KG1 (cell line): ENCODE results near the gene OPHN1.

Experiments used
- DNase-seq: peaks from one replicate; lab custom pipeline; 2025; lab: John Stamatoyannopoulos, UW

Gene OPHN1

GRCh38 chrX:68249401-68249831 is 183.9 kb downstream of the OPHN1 start:
- DNase-seq: no peak

DNA sequence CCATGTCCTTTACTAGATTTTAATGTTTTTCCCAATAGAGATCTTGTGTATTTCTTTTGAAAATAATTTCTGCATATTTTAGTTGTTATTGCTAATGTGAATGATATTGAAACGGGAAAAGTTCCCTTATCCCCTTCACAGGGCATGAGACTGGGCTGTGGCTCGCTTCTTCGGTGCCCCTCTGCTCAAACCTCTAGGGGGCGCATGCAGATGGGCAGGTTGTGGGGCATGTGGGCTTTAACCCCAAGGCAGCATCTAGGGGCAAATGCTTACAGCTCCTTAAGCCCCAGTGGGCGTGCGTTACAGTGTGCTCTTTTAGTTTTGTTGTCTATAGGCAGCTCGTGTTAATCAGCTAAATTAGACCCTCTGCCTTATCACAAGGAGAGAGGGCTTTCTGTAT is 194.7 kb downstream of the OPHN1 start:
- no peak for DNase-seq

- no peak for DNase-seq
Measured at GRCh38 chrX:68234171-68234910, 199.0 kb downstream of the OPHN1 start.

DNA sequence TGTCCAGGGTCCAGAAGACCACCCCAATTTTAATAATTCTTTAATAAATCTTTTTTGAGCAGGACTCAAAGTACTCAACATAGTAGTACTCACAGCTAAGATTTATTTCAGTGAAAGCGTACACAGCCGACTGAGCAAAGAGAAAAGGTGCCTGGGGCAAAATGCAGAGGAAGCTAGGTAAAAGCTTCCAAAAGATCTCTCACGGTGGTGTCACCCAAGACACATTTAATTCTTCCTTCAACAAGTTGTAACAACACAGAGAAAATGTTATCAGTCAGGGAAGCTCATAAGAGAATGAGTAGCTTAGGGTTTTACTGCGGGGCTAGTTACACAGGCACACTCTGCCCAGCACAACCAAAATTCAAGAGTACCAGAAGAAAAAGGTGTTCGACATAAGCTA is 201.1 kb downstream of the OPHN1 start:
- no peak for DNase-seq

- DNase-seq: no peak
Measured at GRCh38 chrX:68209008-68209407, 224.3 kb downstream of the OPHN1 start.

- no peak for DNase-seq
Measured at GRCh38 chrX:68204521-68205038, 228.7 kb downstream of the OPHN1 start.

DNA sequence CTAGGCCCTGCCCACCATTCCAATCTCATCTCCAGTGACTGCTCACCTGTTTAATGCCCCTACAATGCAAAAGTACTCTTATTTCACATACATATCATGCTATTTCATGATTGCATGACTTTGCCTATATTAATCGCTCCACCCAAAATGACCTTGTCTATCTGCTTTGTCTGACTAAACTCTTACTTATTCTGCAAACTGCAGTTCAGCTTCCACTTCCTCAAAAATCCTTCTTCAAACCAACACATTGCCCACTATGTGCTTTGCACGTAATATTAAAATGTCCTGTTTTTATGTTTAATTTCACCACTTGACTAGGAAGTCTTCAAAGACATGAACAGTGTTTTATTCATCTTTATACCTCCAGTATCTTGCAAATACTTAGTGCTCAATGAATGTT is 229.6 kb downstream of the OPHN1 start:
- DNase-seq: no peak

DNA sequence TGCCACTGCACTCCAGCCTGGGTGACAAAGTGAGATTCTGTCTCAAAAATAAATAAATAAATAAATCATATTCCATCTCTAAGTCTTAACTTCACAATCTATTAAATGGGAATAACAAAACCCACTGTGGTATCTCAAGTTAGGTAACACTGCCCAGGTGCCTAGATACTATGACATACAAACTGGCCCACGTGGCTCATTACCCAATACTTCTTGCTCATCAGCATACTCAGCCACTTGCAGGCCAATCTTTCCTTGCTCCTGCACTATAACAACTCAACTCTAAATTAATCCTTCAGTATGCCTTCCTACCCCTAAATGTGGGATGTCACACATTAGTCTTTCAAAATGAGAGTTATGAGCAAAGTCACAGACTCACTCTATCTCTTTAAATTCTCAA is 230.1 kb downstream of the OPHN1 start:
- DNase-seq: no peak

DNA sequence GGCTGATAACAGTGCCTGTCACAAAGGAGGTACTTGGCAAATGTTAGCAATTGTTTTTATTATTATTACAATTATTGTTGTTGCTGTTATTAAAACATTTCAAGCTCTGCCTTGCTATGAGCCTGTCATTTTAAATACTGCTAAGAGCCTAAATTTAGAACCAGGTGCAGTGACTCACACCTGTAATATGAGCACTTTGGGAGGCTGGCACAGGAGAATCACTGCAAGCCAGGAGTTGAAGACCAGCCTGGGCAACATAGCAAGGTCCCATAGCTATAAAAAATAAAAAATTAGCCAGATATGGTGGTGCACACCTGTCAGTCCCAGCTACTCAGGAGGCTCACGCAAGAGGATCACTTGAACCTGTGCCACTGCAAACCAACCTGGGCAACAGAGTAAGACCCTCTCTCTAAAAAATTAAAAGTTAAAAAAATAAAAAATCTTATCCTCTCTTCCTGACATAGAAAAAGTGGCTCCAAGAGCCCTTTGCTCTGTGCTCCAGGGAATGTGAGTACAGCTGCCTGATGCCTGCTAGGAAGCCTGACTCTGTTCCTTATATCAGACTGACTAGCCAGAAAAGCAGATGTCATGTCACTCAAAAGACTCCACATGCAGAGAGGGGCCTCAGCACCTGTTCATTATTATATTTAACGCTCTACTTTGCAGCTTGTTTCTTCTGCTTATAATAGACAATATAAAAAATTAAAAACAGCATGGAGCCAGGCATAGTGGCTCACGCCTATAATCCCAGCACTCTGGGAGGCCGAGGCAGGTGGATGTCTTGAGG is 234.0 kb downstream of the OPHN1 start:
- DNase-seq: no peak

- DNase-seq: no peak
Measured at GRCh38 chrX:68196939-68197791, 236.1 kb downstream of the OPHN1 start.

DNA sequence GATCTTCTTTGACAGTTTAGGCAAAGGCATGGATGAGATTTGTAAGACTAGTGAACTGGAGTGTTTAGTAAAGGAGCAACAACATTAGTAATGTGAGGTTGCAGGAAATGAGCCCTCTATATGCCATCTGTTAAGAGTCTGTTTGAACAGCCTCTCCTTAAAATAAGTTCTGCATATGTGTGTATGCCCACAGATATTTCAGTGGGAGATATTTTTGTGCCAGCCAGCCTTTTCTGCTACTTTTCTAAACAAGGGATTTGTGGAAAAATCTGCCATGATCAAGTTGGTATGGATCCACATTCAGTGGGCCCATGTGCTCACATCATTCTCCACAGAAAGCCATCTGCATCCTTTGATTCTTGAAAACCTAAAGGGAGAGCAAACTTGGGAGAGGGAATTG is 237.7 kb downstream of the OPHN1 start:
- no peak for DNase-seq

- no peak for DNase-seq
Measured at GRCh38 chrX:68193786-68194185, 239.5 kb downstream of the OPHN1 start.

GRCh38 chrX:68193234-68193633 is 240.1 kb downstream of the OPHN1 start:
- no peak for DNase-seq

GRCh38 chrX:68190799-68191198 is 242.5 kb downstream of the OPHN1 start:
- DNase-seq: no peak

DNA sequence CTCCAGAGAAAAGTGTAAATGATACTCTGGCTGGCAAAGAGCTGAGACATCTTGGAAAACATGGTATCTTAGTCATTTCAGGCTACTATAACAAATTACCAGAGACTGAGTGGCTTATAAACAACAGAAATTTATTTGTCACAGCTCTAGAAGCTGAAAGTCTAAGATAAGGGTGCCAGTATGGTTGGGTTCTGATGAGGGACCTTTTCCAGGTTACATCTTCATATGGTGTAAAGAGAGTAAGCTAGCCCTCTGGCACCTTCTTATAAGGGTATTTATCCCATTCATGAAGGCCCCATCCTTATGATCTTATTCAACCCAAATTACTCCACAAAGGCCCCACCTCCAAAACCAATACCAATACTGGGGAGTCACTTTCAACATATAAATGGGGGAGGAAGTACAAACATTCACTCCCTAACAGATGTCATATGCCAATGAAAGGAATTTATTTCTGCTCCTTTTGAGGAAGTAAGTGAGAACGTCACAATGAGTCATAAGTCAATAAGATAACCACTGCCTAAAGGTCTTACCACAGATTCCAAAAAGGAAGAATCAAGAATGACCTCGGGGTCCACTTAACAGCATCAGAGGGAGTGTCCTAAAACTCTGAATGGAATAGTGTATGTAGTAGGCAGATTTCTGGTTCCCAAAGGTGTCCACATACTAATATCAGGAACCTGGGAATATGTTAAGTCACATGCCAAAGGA is 246.6 kb downstream of the OPHN1 start:
- DNase-seq: no peak

DNA sequence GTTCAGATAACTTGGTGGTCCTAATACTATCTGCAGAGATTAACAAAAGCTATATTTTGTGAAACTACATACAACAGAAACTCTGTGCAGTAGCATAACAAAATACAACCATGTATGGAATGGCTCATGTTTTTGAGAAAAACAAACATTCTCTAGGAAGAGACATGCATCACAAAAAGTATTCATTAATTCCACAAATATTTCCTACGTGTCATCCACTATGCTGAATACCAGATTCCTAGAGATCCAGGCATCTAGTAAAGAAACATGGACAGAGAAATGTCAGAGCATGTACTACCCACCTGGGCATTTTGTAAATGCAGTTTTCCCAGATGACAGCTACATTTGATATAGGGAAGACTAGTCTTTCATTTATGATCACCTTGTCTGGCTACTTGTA is 248.1 kb downstream of the OPHN1 start:
- no peak for DNase-seq

- no peak for DNase-seq
Measured at GRCh38 chrX:68183612-68184214, 249.6 kb downstream of the OPHN1 start.

GRCh38 chrX:68180579-68180978 is 252.7 kb downstream of the OPHN1 start:
- DNase-seq: no peak

DNA sequence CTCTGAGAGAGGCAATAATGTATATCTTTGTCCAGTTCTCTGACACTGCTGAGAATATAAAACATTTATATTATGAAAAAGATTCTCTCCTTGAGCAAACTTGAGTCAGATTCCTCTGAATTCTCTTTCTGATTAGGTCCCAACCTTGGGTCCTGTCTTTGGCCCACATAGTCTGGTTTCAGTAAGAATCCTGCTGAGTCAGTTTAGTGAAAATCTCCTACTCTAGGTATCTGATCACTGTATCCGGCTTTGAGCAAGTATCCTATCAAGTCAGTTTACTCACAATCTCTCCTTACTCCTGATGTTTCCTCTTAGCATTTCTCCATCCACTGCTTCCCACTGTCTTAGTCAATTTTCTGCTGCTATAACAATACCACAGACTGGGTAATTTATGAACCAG is 253.9 kb downstream of the OPHN1 start:
- no peak for DNase-seq

DNA sequence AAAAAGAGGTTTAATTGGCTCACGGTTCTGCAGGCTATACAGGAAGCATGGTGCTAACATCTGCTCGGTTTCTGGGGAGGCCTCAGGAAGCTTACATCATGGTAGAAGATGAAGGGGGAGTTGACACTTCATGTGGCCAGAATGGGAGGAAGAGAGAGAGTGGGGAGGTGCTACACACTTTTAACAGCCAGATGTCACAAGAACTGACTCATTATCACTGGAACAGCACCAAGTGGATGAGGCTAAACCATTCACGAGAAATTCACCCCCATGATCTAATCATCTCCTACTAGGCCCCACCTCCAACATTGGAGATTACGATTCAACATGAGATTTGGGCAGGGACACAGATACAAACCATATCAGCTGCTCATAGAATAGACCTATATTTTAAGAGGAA is 255.8 kb downstream of the OPHN1 start:
- DNase-seq: no peak

GRCh38 chrX:68175562-68175961 is 257.7 kb downstream of the OPHN1 start:
- DNase-seq: no peak
